GM12878 (cell line): ENCODE measurements around the gene NUBPL. TPM values are rescaled to one million over a fixed set of nuclear protein-coding genes. Genes with fewer than 3 reads are reported as not detected.
"Not testable (repeated sequence)": the region's sequence is repeated elsewhere in the genome, so short reads cannot be mapped to it uniquely, and the experiment has no call there.

Experiments used
- ATAC-seq: fragments of 200-7000 bp; cut with Tn5 transposase; 3 replicates; pipeline ENCODE4 v1.9.1; 2020; ENCODE audit warnings: mild to moderate bottlenecking, moderate library complexity
- BruUV-seq: library from RNA; stranded (reverse); fragments of 400-500 nt; replicated peaks from 2 replicates; lab custom pipeline; 2021; lab: Mats Ljungman, UMichigan
- CTCF ChIA-PET: fragments of 300-600 bp; sonication (Branson Sonifier 250); formaldehyde crosslinking; extraction: SDS; loops from one replicate; lab custom pipeline; 2021; ENCODE audit warnings: inconsistent platforms; lab: Yijun Ruan, JAX
- POLR2A ChIA-PET: fragments of 350-600 bp; formaldehyde crosslinking; extraction: SDS; loops from one replicate; lab custom pipeline; 2021; ENCODE audit warnings: inconsistent platforms; lab: Charles Lee
- RAD21 ChIA-PET: fragments of 300-600 bp; sonication (Branson Sonifier 250); formaldehyde crosslinking; loops from one replicate; lab custom pipeline; 2023; ENCODE audit warnings: antibody characterized with exemption; ENCODE audit not compliant: unreplicated experiment; lab: Charles Lee
- SMC1A ChIA-PET: fragments of 300-600 bp; sonication (Branson Sonifier 250); formaldehyde crosslinking; loops from one replicate; lab custom pipeline; 2023; ENCODE audit not compliant: unreplicated experiment, uncharacterized antibody; lab: Charles Lee
- DNase-seq: peaks from one replicate; pipeline ENCODE4 v3.0.0-alpha.2; 2011; ENCODE audit warnings: low read depth, low spot score
- FAIRE-seq: peaks from 3 replicates; lab custom pipeline; 2011; peaks lifted over from hg19 to GRCh38; lab: Jason Lieb, UNC
- H2AFZ ChIP-seq: 2 replicates; pipeline ENCODE4 v1.6.0; 2011; ENCODE audit warnings: low read depth, low read length, control low read depth; ENCODE audit not compliant: control insufficient read depth
- H3K27ac ChIP-seq: 2 replicates; pipeline ENCODE4 v1.5.1; 2011; ENCODE audit warnings: control low read depth; ENCODE audit not compliant: control insufficient read depth, insufficient read depth
- H3K27me3 ChIP-seq, 2 experiments: replicated peaks in 1 of 2; 2 replicates each; pipeline versions ENCODE4 v1.6.0 to v1.6.1; 2011; ENCODE audit warnings: low read length in 1 of 2; ENCODE audit not compliant: control insufficient read depth in 2 of 2, insufficient read depth in 2 of 2
- H3K36me3 ChIP-seq, 2 experiments: 2 replicates each; pipeline ENCODE4 v1.5.1; 2011; ENCODE audit warnings: low read length in 1 of 2; ENCODE audit not compliant: control insufficient read depth in 2 of 2, insufficient read depth in 2 of 2
- H3K4me1 ChIP-seq: 2 replicates; pipeline ENCODE4 v1.6.1; 2011; ENCODE audit warnings: mild to moderate bottlenecking, low read length, moderate library complexity, mixed read lengths; ENCODE audit not compliant: control insufficient read depth, insufficient read depth
- H3K4me2 ChIP-seq: 2 replicates; pipeline ENCODE4 v1.6.0; 2011; ENCODE audit warnings: control low read depth; ENCODE audit not compliant: control insufficient read depth, insufficient read depth
- H3K4me3 ChIP-seq: fragments of 200-600 bp; sonication (generic); 2 replicates; pipeline ENCODE4 v1.5.1; 2016
- H3K79me2 ChIP-seq: 2 replicates; pipeline ENCODE4 v1.6.0; 2011; ENCODE audit warnings: low read length; ENCODE audit not compliant: control insufficient read depth, insufficient read depth
- H3K9ac ChIP-seq: 2 replicates; pipeline ENCODE4 v1.8.0; 2011; ENCODE audit warnings: low read length, control low read depth, mixed read lengths; ENCODE audit not compliant: control insufficient read depth, insufficient read depth
- H3K9me3 ChIP-seq: replicated peaks from 3 replicates; pipeline ENCODE4 v1.5.1; 2011; ENCODE audit warnings: mild to moderate bottlenecking, low read length; ENCODE audit not compliant: control insufficient read depth, insufficient read depth
- H4K20me1 ChIP-seq: 2 replicates; pipeline ENCODE4 v1.6.0; 2011; ENCODE audit not compliant: control insufficient read depth, insufficient read depth
- KLF5 ChIP-seq: fragments of 450-650 bp; IDR thresholded peaks from 2 replicates; pipeline ENCODE4 v1.6.1; 2014; ENCODE audit warnings: mild to moderate bottlenecking; ENCODE audit not compliant: partially characterized antibody
- WGBS: methylation state at CpG from one replicate; pipeline ENCODE4 v1.1.6; 2016; ENCODE audit warnings: low lambda C conversion rate; ENCODE audit not compliant: insufficient replicate concordance, insufficient coverage; ENCODE audit errors: missing lambda C conversion rate; 5-methylcytosine and 5-hydroxymethylcytosine counted together
- in situ Hi-C: fragments of 300-500 bp; cut with MboI; formaldehyde crosslinking; loops from 9 replicates; pipeline ENCODE4 v1.14.3; 2018; ENCODE audit warnings: mixed read lengths
- intact Hi-C: fragments of 100-400 bp; cut with micrococcal nuclease; formaldehyde crosslinking; loops from one replicate; pipeline ENCODE4 v1.14.2; 2022; ENCODE audit not compliant: unreplicated experiment
- polyA plus RNA-seq, 11 experiments: library from polyadenylated mRNA; depleted of rRNA in 4 of 11; unstranded in 6 of 11; stranded (reverse) in 5 of 11; fragments of >200 nt; fragmentation: Nextera tagmentation in 4 of 11; fragmentation: Illumina TruSeq in 1 of 11; extraction: Ambion mirVana in 4 of 11; extraction: Trizol in 1 of 11; gene quantifications; 1 replicate in 1 of 11; 2 replicates in 10 of 11; pipeline versions ENCODE4 v1.2.1 to v1.2.3, GENCODE V29; 2011 to 2016; ENCODE audit warnings: inconsistent platforms in 2 of 11, missing spikeins in 2 of 11, low read depth in 1 of 11
- total RNA-seq, 4 experiments: library from RNA; depleted of rRNA in 3 of 4; stranded (reverse); fragments of >200 nt in 3 of 4; fragmentation: Illumina TruSeq in 1 of 4; extraction: Trizol in 1 of 4; gene quantifications; 2 replicates each; pipeline versions ENCODE4 v1.2.1 to v1.2.3, GENCODE V29; 2013 to 2021

Gene NUBPL
- total and polyA plus RNA-seq, 10 of the 15 experiments (the other 5 are each of a cell fraction or from before 2014, with no cell fraction given) = 3.4 to 11.6 (median 8.1) TPM

DNA sequence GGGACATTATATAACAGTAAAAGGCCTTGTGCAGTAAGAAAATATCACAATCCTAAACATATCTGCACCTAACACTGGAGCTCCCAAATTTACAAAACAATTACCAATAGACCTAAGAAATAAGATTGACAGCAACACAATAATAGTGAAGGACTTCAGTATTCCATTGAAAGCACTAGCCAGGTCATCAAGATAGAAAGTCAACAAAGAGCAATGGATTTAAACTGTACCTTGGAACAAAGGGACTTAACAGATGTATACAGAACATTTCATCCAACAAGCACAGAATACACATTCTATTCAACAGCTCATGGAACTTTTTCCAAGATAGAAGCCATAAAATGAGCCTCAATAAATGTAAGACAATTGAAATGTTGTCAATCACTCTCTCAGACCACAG is 306.4 kb downstream of the NUBPL start:
- no peak overlapping the region for H3K4me2 ChIP-seq
- in situ Hi-C loops (no loop called here), intact Hi-C loops (no loop called here)
- DNase-seq = no peak
- ChIA-PET POLR2A (no interaction called here), RAD21 (no interaction called here), CTCF (no interaction called here), SMC1A (interaction anchor here (1.1 to 2.6 kb wide), 4 partner anchors 12 to 16 kb away, joined by 3 to 7 read pairs (median 3); no protein-coding TSS in a partner anchor)
- no peaks in the 10 kb centered on the region for H3K4me1 ChIP-seq
- no peak overlapping the region for H2AFZ ChIP-seq
- FAIRE-seq = no peak
- H3K27me3 ChIP-seq = no peaks in the 10 kb centered on the region
- H3K36me3 ChIP-seq = no peaks in the 10 kb centered on the region
- TF ChIP-seq KLF5 = no peak
- H4K20me1 ChIP-seq = no peaks in the 10 kb centered on the region
- H3K9ac ChIP-seq = no peak overlapping the region
- no peak overlapping the region for H3K4me3 ChIP-seq
- H3K9me3 ChIP-seq = no peaks in the 10 kb centered on the region
- no peaks in the 10 kb centered on the region for H3K79me2 ChIP-seq
- no peak for ATAC-seq
- no peak overlapping the region for H3K27ac ChIP-seq
- BruUV-seq = no TSS peak

DNA sequence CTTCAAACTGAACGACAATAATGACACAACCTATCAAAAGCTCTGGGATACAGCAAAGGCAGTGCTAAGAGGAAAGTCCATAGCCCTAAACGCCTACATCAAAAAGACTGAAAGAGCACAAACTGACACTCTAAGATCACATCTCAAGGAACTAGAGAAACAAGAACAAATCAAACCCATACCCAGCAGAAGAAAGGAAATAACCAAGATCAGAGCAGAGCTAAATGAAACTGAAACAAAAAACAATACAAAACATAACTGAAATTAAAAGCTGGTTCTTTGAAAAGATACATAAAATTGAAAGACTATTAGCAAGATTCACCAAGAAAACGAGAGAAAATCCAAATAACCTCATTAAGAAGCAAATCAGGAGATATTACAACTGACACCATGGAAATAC is 306.9 kb downstream of the NUBPL start:
- in situ Hi-C loops, H3K27ac ChIP-seq, intact Hi-C loops, H3K4me1 ChIP-seq, BruUV-seq, POLR2A ChIA-PET, DNase-seq, ATAC-seq, H3K4me3 ChIP-seq, H3K9me3 ChIP-seq, FAIRE-seq, H3K27me3 ChIP-seq, H3K36me3 ChIP-seq, H3K79me2 ChIP-seq, H3K9ac ChIP-seq, RAD21 ChIA-PET, CTCF ChIA-PET, H4K20me1 ChIP-seq: not testable (repeated sequence)
- Histone ChIP-seq H3K4me2 (peak overlapping the region; percentile 7; the same call in 1 of the 2 replicates), H2AFZ (peak overlapping the region; percentile 28; the same call in 1 of the 2 replicates)
- WGBS = 22% methylated on average over 3 of the region's 3 CpGs
- SMC1A ChIA-PET = interaction anchor here (1.1 to 1.2 kb wide), 2 partner anchors 11 to 16 kb away, joined by 3 read pairs; no protein-coding TSS in a partner anchor
